ENCODE results near the gene SUMO3.

DNA sequence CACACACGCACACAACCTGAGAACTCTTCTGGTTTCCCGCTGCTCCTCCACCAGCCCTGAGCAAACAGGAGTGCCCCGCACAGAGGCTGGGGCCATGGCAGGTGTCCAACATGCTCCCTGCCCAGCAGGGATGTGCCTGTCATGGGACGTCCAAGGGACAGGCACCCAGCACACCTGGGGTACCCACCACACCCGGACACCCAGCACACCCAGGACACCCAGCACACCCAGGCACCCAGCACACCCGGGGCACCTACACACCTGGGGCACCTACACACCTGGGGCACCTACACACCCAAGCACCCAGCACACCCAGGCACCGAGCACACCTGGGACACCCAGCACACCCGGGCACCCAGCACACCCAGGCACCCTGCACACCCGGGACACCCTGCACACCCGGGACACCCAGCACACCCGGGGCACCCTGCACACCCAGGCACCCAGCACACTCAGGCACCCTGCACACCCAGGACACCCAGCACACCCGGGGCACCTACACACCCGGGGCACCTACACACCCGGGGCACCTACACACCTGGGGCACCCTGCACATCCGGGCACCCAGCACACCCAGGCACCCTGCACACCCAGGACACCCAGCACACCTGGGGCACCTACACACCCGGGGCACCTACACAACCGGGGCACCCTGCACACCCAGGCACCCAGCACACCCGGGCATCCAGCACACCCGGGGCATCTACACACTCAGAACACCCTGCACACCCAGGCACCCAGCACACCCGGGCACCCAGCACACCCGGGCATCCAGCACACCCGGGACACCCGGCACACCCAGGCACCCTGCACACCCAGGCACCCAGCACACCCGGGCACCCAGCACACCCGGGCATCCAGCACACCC is 54.2 kb downstream of the SUMO3 start:
- TF ChIP-seq, protein P1, sequence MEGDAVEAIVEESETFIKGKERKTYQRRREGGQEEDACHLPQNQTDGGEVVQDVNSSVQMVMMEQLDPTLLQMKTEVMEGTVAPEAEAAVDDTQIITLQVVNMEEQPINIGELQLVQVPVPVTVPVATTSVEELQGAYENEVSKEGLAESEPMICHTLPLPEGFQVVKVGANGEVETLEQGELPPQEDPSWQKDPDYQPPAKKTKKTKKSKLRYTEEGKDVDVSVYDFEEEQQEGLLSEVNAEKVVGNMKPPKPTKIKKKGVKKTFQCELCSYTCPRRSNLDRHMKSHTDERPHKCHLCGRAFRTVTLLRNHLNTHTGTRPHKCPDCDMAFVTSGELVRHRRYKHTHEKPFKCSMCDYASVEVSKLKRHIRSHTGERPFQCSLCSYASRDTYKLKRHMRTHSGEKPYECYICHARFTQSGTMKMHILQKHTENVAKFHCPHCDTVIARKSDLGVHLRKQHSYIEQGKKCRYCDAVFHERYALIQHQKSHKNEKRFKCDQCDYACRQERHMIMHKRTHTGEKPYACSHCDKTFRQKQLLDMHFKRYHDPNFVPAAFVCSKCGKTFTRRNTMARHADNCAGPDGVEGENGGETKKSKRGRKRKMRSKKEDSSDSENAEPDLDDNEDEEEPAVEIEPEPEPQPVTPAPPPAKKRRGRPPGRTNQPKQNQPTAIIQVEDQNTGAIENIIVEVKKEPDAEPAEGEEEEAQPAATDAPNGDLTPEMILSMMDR (IDR thresholded peaks at IDR 0.05; ENCODE audit: low read length) = no peak
- no peak for TF ChIP-seq EZH2 (optimal IDR thresholded peaks at IDR 0.05; ENCODE audit: low read depth, low read length)

Measured in MM.1S (cell line).